GM21529 (cell line): ENCODE data around the gene SLF1.

Source experiments
- ATAC-seq: cut with Tn5 transposase; IDR thresholded peaks from one replicate; pipeline ENCODE4 v1.9.1; 2021; ENCODE audit not compliant: unreplicated experiment

SLF1 gene

GRCh38 chr5:94707359-94707758 is 88.9 kb downstream of the SLF1 start:
- ATAC-seq: peak; percentile 35

- ATAC-seq: no peak
These were observed 90.8 kb downstream of the SLF1 start for GRCh38 chr5:94709277-94709676.

- ATAC-seq: no peak
These were observed 93.3 kb downstream of the SLF1 start for GRCh38 chr5:94711785-94712184.

- no peak for ATAC-seq
These were observed 97.3 kb downstream of the SLF1 start for GRCh38 chr5:94715768-94716167.

- no peak for ATAC-seq
These were observed 106.7 kb downstream of the SLF1 start for GRCh38 chr5:94725142-94725541.

- ATAC-seq: no peak
These were observed 113.0 kb downstream of the SLF1 start for GRCh38 chr5:94731471-94731870.

- no peak for ATAC-seq
These were observed 118.0 kb downstream of the SLF1 start for GRCh38 chr5:94736498-94736897.

- ATAC-seq: no peak
These were observed 121.8 kb downstream of the SLF1 start for GRCh38 chr5:94740286-94740685.

- no peak for ATAC-seq
These were observed 124.4 kb downstream of the SLF1 start for GRCh38 chr5:94742852-94743251.

GRCh38 chr5:94744906-94745305 is 126.4 kb downstream of the SLF1 start:
- ATAC-seq: peak; percentile 26

- peak; percentile 80 for ATAC-seq
These were observed 127.6 kb downstream of the SLF1 start for GRCh38 chr5:94745786-94746730.

GRCh38 chr5:94746731-94747124 is 128.3 kb downstream of the SLF1 start:
- peak; percentile 61 for ATAC-seq
